ENCODE measurements around the gene SF3B6.

- TF ChIP-seq EGR1 (conservative IDR thresholded peaks at IDR 0.05) (no peak), GATA2 (CRISPR knock-in tag; IDR thresholded peaks at IDR 0.05) (no peak), TRIM28 (IDR thresholded peaks at IDR 0.05) (no peak), ARID3A (IDR thresholded peaks at IDR 0.05; ENCODE audit: borderline replicate concordance, low read depth, low read length) (no peak), CTCF (IDR thresholded peaks at IDR 0.05 in 2 of 3, conservative IDR thresholded peaks at IDR 0.05 in 1 of 3; ENCODE audit: insufficient read depth in 2 of 3, low read depth in 1 of 3, low read length in 3 of 3) (no peak), HNRNPUL1 (IDR thresholded peaks at IDR 0.05; ENCODE audit: low read length) (no peak)
Observed at GRCh38 chr2:24115057-24115456, 38.9 kb upstream of the SF3B6 start.

All from K562 (cell line).